Choroid plexus epithelial cell (primary cell): Measurements from ENCODE around the gene SLC35G3.
"Not testable (repeated sequence)": the region's sequence is repeated elsewhere in the genome, so short reads cannot be mapped to it uniquely, and the experiment has no call there.

ENCODE experiments used
- DNase-seq: peaks from one replicate; pipeline ENCODE4 v3.0.0-alpha.2; 2010; ENCODE audit warnings: low read depth
- H3K4me3 ChIP-seq: 2 replicates; pipeline ENCODE4 v1.5.1; 2011; ENCODE audit warnings: low read depth, mild to moderate bottlenecking, control low read depth, low read length, moderate library complexity
- TF ChIP-seq, protein P1 (sequence below): conservative IDR thresholded peaks from 2 replicates; pipeline ENCODE4 v1.5.1; 2011; ENCODE audit warnings: low read depth, mild to moderate bottlenecking, control low read depth, inconsistent platforms, low read length, moderate library complexity

SLC35G3 gene

DNA sequence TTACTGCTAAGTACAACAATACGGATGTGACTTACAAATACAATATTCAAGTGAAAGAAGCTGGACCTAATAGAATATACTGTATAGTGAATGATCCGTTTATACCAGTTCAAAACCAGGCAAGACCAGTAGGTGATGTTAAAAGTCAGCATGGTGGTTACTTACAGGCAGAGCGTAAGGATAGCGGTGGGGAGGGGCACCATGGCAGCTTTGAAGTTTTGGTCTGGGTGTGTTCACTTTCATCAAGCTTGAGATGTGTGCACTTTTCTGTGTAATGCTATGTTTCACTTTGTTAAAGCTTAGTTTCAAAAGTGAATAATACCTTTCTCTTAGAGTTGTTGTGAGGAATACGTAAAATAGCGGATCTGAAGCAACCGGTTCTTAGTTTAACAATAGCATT lies 16.5 kb upstream of the SLC35G3 start:
- DNase-seq: no peak
- no peak overlapping the region for H3K4me3 ChIP-seq
- TF ChIP-seq, protein P1, sequence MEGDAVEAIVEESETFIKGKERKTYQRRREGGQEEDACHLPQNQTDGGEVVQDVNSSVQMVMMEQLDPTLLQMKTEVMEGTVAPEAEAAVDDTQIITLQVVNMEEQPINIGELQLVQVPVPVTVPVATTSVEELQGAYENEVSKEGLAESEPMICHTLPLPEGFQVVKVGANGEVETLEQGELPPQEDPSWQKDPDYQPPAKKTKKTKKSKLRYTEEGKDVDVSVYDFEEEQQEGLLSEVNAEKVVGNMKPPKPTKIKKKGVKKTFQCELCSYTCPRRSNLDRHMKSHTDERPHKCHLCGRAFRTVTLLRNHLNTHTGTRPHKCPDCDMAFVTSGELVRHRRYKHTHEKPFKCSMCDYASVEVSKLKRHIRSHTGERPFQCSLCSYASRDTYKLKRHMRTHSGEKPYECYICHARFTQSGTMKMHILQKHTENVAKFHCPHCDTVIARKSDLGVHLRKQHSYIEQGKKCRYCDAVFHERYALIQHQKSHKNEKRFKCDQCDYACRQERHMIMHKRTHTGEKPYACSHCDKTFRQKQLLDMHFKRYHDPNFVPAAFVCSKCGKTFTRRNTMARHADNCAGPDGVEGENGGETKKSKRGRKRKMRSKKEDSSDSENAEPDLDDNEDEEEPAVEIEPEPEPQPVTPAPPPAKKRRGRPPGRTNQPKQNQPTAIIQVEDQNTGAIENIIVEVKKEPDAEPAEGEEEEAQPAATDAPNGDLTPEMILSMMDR: no peak

DNA sequence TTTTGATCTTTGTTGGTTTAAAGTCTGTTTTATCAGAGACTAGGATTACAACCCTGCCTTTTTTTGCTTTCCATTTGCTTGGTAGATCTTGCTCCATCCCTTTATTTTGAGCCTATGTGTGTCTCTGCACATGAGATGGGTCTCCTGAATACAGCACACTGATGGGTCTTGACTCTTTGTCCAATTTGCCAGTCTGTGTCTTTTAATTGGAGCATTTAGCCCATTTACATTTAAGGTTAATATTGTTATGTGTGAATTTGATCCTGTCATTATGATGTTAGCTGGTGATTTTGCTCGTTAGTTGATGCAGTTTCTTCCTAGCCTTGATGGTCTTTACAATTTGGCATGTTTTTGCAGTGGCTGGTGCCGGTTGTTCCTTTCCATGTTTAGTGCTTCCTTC lies 8.4 kb upstream of the SLC35G3 start:
- not testable (repeated sequence) for DNase-seq

DNA sequence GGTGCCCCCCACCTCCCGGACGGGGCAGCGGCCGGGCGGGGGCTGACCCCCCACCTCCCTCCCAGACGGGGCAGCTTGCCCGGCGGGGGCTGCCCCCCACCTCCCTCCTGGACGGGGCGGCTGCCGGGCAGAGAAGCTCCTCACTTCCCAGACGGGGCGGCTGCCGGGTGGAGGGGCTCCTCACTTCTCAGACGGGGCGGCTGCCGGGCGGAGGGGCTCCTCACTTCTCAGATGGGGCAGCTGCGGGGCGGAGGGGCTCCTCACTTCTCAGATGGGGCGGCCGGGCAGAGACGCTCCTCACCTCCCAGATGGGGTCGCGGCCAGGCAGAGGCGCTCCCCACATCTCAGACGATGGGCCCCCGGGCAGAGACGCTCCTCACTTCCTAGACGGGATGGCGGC lies 869 bp upstream of the SLC35G3 start:
- DNase-seq, H3K4me3 ChIP-seq: not testable (repeated sequence)

More for the DNA sequence above, 8.4 kb upstream of the SLC35G3 start:
- not testable (repeated sequence) for H3K4me3 ChIP-seq

DNA sequence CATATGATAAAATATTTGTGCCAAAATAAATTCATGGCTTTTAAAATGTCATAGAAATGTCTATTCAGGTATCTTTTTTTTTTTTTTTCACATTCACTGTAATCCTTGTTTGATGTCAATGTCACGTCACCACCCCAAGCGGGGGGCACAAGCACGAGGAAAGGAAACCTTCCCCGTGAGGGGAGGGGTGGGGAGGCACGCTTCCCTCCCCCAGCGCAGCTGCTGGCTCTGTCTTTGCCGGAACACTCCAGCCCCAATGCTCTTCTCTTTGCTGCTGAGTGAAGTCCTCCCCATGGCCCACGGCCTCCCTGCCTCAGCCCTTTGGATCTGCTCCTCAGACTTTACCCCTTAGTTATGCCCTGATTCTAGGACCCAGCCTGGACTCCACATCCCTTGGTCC lies 1.5 kb downstream of the SLC35G3 start:
- TF ChIP-seq, protein P1: no peak
- H3K4me3 ChIP-seq: no peak overlapping the region
- no peak for DNase-seq

DNA sequence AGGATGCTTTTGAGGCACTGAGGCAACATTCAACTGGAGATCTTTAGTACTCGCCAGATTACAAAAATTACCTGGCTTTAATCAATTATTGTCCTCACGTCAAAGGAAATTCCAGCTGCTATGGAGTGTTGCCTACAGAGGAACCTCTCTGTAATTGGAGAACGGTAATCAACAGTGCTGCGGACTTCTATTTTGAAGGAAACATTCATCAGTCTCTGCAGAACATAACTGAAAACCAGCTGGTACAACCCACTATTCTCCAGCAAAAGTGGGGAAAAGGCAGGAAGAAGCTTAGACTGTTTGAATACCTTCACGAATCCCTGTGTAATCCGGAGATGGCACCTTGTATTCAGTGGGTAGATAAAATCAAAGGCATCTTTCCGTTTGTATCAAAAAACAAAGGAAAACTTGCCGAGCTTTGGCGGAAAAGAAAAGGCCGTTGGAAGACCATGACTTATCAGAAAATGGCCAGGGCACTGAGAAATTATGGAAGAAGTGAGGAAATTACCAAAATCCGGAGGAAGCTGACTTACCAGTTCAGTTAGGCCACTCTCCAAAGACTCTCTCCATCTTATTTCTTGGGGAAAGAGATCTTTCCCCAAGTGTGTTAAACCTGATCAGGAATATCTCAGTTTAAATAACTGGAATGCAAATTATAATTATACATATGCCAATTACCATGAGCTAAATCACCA lies 3.0 kb downstream of the SLC35G3 start:
- no peak overlapping the region for H3K4me3 ChIP-seq
- no peak for DNase-seq
- TF ChIP-seq, protein P1: no peak

DNA sequence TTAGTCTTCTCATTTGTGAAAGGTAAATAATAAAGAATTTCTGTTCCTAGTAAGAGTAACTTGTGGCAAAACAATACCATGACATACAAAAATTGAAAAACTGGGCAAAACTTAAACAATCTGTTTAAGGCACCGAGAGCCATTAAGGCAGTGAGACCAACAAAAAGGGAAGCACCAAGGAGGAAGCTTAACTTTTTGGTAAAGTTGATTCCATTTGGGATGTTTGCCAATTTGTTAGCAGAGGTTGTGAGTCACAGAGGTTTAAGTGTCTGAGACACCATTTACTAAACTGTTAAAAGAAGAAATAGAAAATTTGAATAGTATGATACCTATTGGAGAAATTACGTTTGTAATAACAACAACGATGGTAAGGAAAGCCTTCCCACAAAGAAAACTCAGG lies 4.9 kb downstream of the SLC35G3 start:
- H3K4me3 ChIP-seq: no peak overlapping the region
- DNase-seq: peak; percentile 14
- TF ChIP-seq, protein P1: no peak

DNA sequence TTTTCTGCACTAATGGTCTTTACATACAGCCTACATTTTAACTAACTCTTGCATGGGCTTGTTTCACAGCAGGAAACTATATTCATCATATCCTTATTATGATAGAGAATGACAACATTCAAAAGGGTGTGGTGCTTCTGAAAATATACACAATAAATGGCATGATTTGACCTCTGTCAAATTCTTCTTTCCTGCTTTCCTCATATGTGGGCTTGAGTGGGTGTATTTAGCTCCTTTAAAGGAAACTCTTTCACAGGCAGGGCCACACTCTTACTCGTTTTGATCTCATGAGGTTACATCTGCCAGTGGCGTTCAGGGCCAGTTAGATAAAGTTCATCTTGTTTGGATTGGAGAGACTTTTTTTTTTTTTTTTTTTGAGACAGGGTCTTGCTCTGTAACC lies 6.1 kb downstream of the SLC35G3 start:
- DNase-seq: no peak
- no peak overlapping the region for H3K4me3 ChIP-seq

DNA sequence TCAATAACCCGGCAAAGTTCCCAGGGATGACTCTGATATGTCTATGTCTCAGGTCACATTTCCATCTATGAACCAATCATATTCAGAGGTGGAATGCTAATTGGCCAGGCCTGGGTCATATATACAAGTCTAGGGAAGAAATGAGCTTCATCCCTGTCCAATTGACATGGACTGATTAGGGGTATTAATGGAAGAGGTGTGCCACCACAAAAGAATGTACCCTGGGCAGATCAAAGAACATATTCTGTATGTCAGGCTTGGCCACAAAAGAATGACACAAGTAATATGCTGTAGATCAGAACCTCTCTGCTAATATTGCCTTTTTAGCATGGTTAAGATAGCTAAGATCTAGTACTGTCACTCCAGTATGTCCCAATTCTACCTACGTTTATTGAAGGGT lies 6.7 kb downstream of the SLC35G3 start:
- TF ChIP-seq, protein P1: no peak
- DNase-seq: no peak
- H3K4me3 ChIP-seq: no peak overlapping the region

More for the DNA sequence above, 6.1 kb downstream of the SLC35G3 start:
- TF ChIP-seq, protein P1: no peak
